ENCODE data around the gene ZAR1.
"Not testable (repeated sequence)": the region's sequence is repeated elsewhere in the genome, so short reads cannot be mapped to it uniquely, and the experiment has no call there.

Gene ZAR1, protein sequence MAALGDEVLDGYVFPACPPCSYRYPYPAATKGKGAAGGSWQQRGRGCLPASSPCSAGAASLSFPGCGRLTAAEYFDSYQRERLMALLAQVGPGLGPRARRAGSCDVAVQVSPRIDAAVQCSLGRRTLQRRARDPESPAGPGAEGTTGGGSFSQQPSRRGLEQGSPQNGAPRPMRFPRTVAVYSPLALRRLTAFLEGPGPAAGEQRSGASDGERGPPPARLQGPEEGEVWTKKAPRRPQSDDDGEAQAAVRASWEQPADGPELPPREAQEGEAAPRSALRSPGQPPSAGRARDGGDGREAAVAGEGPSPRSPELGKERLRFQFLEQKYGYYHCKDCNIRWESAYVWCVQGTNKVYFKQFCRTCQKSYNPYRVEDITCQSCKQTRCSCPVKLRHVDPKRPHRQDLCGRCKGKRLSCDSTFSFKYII

DNA sequence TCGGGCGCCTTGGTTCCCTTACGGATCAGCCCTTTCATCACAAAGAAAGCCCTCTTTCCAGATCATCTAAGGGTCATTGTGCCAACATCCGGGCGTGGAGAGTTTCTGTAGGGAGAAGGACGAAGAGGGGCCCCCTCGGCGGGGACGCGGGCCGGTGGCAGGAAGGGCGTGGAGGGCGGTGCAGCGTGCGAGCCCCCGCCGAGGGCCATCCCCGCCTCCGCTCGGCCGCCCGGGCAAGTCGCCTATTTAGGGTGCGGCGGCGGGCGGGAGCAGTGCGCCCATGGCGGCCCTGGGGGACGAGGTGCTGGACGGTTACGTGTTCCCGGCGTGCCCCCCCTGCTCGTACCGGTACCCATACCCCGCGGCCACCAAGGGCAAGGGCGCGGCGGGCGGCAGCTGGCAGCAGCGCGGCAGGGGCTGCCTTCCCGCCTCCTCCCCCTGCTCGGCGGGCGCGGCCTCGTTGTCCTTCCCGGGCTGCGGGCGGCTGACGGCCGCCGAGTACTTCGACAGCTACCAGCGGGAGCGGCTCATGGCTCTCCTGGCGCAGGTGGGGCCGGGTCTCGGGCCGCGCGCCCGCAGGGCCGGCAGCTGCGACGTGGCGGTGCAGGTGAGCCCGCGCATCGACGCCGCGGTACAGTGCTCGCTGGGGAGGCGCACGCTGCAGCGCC, at the start of gene ZAR1:
Gene ZAR1, plus strand, starts transcription at position 241 of the 668 bp plus-strand sequence. Its CDS starts 40 bp downstream, at position 281.
- DNase-seq: no peak

DNA sequence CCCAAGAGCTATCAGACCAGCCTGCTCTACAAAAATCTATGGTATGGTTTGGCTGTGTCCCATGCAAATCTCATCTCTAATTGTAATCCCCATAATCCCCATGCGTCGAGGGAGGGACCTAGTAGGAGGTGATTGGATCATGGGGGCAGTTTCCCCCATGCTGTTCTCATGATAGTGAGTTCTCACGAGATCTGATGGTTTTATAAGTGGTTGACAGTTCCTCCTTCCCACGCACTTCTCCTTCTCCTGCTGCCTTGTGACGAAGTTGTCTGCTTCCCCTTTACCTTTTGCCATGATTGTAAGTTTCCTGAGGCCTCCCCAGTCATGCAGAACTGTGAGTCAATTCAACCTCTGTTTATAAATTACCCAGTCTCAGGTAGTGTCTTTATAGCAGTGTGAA, 49.1 kb upstream of the ZAR1 start:
- DNase-seq: not testable (repeated sequence)

DNA sequence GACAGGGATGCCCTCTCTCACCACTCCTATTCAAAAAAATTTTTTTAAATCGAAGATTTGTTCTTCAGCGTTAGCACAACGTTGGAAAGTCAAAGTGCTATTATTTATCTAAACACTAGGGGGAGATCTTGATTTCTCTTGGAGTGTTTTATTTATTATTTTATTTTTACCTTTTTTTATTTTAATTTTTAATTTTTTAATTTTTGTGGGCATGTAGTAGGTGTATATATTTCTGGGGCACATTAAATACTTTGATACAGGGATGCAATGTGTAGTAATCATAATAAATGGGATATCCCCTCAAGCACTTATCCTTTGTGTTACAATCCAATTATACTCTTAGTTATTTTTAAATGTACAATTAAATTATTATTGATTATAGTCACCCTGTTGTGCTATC, 44.3 kb upstream of the ZAR1 start:
- peak; percentile 33 for DNase-seq

DNA sequence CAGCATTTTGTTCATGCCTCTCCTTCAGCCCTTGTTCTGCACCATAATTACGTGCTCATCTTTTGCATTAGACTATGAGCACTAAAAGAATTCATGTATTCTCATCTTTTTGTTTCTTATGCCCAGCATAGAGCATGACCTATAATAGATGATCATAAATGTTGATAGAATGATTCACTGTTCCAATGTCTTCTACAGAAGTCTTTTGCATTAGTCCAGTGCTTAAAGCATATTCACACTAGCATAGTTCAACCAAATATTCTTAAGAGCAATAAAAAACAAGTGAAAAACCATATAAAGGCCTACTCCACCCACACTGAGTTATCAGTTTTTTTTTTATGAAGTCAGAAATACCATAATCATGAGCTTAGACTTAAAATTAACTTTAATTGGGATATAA, 43.4 kb upstream of the ZAR1 start:
- no peak for DNase-seq

DNA sequence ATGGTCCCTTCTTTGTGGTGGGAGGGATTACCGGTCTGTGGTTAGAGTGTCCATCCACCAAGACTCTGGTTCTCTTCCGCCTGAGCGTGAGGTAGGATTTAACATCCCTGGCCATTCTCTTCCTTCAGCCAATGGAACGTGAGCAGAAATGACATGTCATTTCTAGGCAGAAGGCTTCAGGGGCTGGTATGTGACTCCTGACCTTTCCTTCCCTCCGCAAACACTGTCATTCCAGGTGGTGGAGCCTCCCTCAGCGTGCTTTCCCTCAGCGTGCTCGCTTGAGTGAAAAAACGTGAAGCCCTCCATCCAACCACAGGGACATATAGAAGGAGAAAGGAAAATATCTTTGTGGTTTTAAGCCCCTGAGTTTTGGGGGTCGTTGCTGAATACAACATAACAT, 40.9 kb upstream of the ZAR1 start:
- no peak for DNase-seq

DNA sequence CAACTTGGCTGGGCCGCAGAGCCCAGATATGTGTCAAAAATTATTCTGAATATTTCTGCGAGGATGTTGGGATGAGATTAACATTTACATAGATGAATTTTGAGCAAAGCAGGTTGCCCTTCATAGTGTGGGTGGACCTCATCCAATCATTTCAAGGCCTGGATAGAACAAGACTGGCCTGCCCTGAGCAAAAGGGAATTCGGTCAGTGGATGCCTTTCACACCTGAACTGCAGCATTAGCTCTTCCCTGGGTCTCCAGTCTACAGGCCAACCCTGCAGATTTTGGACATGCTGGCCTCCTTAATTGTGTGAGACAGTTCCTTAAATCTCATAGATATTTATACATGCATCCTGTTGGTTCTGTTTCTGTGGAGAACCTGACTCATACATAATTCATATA, 39.3 kb upstream of the ZAR1 start:
- DNase-seq: no peak

DNA sequence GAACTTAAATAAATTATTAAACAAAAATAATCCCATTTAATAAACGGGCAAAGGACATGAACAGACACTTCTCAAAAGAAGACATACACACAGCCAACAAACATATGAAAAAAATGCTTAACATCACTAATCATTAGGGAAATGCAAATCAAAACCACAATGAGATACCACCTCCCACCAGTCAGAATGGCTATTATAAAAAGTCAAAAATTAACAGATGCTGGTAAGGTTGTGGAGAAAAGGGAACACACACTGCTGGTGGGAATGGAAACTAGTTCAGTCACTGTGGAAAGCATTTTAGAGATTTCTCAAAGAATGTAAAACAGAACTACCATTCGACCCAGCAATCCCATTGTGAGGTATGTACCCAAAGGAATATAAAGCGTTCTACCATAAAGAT, 38.4 kb upstream of the ZAR1 start:
- DNase-seq: not testable (repeated sequence)

DNA sequence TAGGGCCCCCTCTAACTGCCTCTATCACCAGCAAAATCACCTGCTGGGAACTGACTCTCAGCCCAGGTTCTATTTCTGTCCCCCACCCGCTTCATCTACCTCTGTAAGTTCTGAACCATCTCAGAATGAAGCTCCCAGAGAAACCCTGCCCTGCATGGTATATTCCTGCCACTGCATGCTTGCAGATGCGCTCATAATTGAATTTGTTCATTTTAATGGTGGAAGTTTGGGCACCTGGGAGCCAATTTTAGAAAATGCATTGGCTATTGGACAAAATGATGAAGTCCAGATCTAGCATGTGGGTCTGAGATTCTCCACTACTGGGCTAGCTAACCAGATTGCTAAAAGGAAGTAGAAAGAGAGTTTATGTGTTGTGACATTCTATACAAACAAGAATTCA, 35.5 kb upstream of the ZAR1 start:
- DNase-seq: no peak

DNA sequence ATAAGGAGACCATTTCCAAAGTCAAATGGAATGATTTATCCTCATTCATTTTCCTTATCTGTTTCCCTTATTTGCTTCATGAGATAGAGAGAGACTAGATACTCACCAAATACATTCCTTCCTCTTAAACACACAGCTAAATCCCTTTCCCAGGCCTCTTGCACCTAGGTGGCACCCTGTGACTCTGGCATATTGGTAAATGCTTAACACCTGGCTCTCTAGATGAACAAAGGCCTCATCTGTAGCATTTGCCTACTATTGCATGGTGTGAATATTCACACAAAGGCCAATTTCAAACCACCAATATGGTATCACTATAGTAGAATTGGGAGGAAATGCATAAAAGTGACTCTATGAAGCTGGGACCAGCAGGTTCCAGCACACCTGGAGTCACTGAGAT, 29.1 kb upstream of the ZAR1 start:
- no peak for DNase-seq

DNA sequence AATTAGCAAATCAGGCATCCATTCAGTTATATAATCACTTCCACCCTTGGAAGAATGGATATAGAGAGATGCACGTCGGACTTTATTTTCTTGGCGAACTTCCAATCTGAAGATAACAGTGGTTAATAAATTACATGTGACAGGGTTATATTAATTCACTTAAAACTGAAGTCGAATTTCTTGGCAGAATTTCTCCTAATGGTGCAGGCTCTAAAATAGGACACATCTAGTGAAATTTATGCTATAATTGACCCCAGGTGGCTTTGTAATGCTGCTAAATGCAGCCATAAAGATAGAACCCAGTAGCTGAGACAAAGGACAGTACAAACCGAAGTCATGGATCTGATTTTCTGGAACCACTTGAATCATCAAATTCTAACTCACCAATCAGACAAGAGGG, 27.7 kb upstream of the ZAR1 start:
- no peak for DNase-seq

DNA sequence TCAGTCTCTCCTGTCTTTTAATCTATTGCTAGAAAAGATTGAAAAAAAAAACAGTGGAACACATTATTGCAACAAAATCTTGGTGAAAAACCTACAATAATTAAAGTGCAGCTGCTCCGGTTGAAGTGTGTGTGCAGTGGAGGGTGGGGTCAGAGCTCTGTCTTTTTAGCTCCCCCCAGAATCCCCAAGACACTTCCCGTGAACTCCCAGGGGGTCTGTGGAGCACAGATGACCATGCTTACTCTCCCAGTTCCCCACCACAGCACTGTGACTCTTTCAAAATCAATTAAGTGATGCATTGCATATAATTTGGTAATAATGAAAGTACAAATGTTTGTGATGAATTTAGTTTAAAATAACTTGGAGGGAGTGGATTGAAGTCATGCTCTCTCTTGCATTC, 22.6 kb upstream of the ZAR1 start:
- no peak for DNase-seq

GRCh38 chr4:48467891-48468290, 22.2 kb upstream of the ZAR1 start:
- no peak for DNase-seq

GRCh38 chr4:48470137-48470536, 19.9 kb upstream of the ZAR1 start:
- DNase-seq: no peak

DNA sequence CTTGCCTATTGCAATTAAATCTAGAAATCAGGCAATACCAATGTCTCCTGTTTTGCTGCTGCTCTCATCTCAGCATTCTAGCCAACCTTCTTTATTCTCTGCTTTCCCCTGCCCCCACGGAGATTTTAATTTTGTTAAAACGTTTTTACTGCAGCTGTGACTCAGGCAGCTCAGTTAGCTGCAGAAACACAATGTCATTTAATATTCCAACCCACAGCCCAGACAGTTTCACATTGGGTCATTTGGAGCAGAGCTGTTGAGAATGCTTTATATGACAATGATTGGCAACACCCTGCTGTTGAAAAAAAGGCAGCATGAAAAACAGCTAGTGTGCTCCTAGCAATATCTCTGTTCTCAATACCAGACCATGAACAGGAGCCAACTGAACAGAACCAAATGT, 19.5 kb upstream of the ZAR1 start:
- no peak for DNase-seq

GRCh38 chr4:48472794-48473193, 17.3 kb upstream of the ZAR1 start:
- DNase-seq: peak; percentile 30

- no peak for DNase-seq
These were observed 14.3 kb upstream of the ZAR1 start for GRCh38 chr4:48475770-48476169.

- no peak for DNase-seq
These were observed 11.8 kb upstream of the ZAR1 start for GRCh38 chr4:48478273-48478672.

GRCh38 chr4:48481581-48481980, 8.5 kb upstream of the ZAR1 start:
- no peak for DNase-seq

- peak; percentile 47 for DNase-seq
These were observed 6.9 kb upstream of the ZAR1 start, which contains the start of gene SLC10A4 for GRCh38 chr4:48483006-48483776. Gene SLC10A4, plus strand, starts transcription at chr4:48483343. Its CDS starts 219 bp downstream, at chr4:48483562.

DNA sequence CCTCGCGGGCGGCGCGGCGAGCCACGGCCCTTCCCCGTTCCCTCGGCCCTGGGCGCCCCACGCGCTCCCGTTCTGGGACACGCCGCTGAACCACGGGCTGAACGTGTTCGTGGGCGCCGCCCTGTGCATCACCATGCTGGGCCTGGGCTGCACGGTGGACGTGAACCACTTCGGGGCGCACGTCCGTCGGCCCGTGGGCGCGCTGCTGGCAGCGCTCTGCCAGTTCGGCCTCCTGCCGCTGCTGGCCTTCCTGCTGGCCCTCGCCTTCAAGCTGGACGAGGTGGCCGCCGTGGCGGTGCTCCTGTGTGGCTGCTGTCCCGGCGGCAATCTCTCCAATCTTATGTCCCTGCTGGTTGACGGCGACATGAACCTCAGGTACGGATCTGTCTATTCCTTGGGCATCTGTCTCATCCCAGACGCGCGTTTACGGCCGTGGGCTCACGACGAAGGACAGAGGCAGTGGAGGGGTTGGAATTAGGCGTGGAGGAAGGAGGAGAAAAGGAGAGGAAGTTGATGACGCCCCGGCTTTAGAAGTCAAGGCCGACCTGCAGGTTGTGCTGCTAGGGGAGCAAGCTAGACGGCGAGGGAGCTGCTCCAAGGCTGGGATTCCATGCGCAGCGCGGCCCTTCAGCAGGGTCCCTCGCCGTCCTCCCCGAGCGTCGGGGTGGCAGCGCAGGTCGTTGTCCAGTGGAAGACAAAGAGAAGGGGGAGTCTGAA, 6.1 kb upstream of the ZAR1 start:
- no peak for DNase-seq

- DNase-seq: no peak
These were observed 5.4 kb upstream of the ZAR1 start for GRCh38 chr4:48484494-48485168.

- no peak for DNase-seq
These were observed 405 bp upstream of the ZAR1 start for GRCh38 chr4:48489683-48490011.
